ENCODE results near the gene PRR23A.
"Not testable (repeated sequence)": the region's sequence is repeated elsewhere in the genome, so short reads cannot be mapped to it uniquely, and the experiment has no call there.

The PRR23A gene

DNA sequence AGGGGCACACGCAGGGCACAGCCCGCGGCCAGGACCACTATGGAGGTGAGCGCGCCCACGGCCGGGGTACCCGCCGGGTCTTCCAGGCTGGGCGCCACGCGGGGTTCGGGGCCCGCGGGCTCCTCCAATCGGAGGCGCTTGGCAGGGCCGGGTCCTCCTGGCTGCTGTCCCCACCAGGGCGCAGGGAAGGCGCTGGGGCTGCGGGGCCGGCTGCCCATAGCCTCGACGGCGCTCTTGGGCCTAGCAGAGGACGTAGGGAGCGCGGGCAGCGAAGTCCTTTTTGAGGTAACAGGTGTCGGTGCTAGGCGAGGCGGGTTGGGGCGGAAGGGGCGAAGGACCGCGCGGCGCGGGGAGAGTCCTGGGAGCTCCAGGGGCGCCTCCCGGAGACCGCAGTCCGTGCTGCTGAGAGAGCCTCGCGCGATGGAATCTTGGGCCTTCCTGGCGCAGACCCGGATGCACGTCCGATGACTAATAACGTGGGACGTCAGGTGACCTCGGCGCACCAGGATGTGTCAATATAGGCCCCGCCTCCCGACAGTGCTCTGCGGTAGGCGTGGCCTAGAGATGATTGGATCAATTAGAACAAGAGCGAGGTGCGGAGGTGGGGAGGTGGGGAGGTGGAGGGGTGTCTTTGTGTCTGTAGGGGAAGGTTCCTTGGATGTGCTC is at the start of gene PRR23A:
Gene PRR23A (minus strand): TSS at position 218 of the 666 bp plus-strand sequence. CDS start 0 bp downstream, at position 218.
- TF ChIP-seq, protein P1, sequence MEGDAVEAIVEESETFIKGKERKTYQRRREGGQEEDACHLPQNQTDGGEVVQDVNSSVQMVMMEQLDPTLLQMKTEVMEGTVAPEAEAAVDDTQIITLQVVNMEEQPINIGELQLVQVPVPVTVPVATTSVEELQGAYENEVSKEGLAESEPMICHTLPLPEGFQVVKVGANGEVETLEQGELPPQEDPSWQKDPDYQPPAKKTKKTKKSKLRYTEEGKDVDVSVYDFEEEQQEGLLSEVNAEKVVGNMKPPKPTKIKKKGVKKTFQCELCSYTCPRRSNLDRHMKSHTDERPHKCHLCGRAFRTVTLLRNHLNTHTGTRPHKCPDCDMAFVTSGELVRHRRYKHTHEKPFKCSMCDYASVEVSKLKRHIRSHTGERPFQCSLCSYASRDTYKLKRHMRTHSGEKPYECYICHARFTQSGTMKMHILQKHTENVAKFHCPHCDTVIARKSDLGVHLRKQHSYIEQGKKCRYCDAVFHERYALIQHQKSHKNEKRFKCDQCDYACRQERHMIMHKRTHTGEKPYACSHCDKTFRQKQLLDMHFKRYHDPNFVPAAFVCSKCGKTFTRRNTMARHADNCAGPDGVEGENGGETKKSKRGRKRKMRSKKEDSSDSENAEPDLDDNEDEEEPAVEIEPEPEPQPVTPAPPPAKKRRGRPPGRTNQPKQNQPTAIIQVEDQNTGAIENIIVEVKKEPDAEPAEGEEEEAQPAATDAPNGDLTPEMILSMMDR (IDR thresholded peaks at IDR 0.05; ENCODE audit: low read depth, low read length), result no peak
- no peak within 1 kb of the TSS for H3K4me3 ChIP-seq (ENCODE audit: low read depth, low read length)

DNA sequence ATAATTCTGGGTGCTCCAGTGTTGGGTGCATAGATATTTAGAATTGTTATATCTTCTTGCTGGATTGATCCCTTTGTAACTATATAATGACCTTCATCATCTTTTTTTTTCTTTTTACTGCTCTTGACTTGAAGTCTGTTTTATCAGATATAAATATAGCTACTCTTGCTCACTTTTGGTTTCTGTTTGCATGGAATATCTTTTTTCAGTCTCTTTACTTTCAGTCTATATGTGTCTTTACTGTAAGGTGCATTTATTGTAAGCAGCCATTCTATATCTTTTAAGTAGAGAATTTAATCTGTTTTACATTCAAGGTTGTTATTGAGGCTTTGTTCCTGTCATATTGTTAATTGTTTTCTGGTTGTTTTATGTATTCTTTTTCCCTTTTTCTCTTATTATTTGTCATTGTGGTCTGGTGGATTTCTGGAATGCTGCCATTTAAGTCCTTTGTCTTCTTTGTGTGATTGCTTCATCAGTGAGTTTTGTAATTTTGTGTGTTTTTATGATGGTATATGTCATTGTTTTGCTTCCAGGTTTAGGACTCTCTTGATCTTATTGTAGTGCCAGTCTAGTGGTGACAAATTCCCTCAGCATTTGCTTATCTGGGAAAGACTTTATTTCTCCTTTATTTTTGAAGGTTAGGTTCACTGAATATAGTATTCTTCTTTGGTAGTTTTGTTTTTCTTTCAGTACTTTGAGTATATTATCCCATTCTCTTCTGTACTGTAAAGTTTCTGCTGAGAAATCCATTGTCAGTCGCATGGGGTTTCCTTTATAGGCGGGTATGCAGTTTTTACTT is 46.9 kb upstream of the PRR23A start:
- H3K4me3 ChIP-seq (ENCODE audit: low read depth, low read length), result no peak overlapping the region
- TF ChIP-seq, protein P1 (IDR thresholded peaks at IDR 0.05; ENCODE audit: low read depth, low read length), result no peak

DNA sequence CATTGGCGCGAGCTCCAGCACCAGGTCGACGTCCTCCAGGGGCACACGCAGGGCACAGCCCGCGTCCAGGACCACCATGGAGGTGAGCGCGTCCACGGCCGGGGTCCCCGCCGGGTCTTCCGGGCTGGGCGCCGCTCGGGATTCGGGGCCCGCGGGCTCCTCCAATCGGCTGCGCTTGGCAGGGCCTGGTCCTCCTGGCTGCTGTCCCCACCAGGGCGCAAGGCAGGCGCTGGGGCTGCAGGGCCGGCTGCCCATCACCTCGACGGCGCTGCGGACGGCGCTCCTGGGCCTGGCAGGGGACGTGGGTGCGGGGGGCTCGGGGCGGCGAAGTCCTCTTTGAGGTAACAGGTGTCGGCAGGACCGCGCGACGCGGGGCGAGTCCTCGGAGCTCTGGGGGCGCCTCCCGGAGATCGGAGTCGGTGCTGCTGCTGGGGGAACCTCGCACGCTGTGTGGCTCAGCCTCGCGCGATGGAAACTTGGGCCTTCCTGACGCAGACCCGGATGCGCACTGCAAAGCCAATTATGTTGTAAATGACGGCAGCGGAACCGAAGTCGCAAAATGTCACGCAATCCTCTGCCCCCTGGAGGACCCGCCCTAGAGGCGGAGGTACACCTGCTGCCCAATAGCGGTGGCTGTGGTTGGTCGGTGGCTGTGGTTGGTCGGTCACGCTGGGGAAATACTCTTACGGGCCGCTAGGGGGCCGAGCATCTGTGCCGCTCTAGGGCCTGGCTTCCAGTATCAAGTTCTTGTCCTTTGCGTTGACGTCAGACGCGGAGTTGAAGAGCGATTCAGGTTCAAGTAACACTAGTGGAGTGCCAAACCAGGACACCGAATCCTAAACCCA is 38.5 kb upstream of the PRR23A start, which contains the start of gene PRR23C:
Gene PRR23C (minus strand): TSS at position 527 of the 845 bp plus-strand sequence. CDS start 272 bp downstream, at position 255.
- TF ChIP-seq, protein P1 (IDR thresholded peaks at IDR 0.05; ENCODE audit: low read depth, low read length), result no peak
- no peak within 1 kb of the TSS for H3K4me3 ChIP-seq (ENCODE audit: low read depth, low read length)

DNA sequence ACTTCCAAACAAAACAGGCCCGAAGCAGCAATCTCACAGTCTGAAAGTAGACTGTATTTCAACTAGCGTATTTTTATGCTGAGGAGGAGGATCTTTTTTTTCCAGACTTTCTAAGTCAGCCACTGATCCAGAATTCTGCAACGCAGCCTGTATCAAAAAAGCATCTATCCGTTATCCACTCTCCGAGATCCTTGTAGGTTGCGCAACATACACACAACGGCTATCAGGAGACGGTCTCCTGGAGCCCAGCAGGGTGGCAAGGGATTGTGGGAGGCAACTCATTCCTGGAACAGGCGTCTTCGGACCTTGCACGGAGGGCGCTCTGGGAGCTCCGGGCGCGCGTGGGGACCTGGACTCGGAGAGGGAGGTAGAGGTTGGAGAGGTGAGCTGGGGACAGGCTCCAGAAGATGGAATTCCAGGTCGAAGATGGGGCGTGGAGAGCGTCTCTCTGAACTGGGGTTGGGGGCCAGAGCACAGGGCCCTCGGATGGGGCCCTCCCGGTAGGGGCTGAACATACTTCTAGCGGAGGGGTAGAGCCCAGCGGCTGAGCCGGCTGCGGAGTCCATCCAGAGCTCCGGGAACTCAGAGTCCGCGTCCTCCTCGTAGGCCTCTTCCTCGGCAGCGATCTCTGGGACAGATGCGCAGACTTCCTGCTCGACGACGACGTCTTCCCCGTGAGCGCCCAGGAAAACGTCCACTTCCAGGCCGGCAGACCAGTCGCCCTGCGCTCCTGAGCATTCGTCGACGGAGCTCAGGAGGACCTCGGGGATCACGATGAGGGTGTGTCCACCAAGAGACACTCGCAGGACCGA is 37.7 kb upstream of the PRR23A start:
- TF ChIP-seq, protein P1 (IDR thresholded peaks at IDR 0.05; ENCODE audit: low read depth, low read length), result no peak
- no peak overlapping the region for H3K4me3 ChIP-seq (ENCODE audit: low read depth, low read length)

DNA sequence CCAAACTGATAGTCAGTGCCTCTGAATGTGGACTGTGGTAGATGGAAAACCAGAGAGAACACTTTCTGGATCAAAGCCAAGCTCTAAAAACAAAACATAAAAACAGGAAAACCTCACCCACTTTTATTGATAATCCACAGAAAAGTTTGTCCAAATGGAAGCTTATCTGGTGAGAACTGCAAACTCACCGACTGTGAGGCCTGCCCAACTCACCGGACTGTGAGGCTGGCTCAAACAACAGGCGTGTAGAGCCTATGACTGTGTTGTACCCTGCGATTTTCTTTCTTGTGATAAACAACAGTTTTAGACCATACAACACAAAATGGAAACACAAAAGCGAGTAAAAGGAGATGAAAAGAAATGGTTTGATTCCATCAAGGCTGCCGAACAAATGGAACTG is 31.4 kb upstream of the PRR23A start:
- TF ChIP-seq, protein P1 (IDR thresholded peaks at IDR 0.05; ENCODE audit: low read depth, low read length), result no peak
- H3K4me3 ChIP-seq (ENCODE audit: low read depth, low read length), result no peak overlapping the region

DNA sequence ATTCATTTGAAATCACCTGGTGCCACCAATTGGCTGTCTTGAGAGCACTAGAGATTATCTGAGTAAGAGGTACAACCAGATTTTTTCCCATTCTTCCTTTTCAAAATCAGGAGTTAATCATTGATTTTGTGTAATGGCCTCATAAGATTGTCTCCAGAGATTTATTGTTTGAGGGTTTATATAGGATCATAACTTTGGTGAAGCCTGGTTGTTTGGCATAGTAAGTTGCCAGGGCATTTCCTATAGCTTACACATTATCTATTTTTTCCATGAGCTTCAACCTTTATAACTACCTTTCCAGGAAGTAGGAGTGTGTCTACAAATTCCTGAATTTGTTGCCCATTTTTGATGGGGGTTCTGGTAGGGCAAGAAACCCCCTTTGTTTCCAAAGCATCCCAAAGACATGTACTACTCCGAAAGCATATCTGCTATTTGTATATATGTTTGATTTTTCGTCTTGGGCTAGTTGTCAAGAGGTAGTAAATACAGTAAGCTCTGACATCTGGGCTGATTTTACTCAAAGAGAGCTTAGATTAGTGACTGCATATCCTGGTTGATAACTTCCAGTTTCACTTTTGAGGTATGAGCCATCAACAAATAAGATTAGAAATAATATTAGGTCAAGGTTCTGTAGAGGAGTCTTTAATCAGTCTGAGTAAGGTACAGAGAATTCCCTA is 26.4 kb upstream of the PRR23A start:
- no peak overlapping the region for H3K4me3 ChIP-seq (ENCODE audit: low read depth, low read length)
- TF ChIP-seq, protein P1 (IDR thresholded peaks at IDR 0.05; ENCODE audit: low read depth, low read length), result no peak

DNA sequence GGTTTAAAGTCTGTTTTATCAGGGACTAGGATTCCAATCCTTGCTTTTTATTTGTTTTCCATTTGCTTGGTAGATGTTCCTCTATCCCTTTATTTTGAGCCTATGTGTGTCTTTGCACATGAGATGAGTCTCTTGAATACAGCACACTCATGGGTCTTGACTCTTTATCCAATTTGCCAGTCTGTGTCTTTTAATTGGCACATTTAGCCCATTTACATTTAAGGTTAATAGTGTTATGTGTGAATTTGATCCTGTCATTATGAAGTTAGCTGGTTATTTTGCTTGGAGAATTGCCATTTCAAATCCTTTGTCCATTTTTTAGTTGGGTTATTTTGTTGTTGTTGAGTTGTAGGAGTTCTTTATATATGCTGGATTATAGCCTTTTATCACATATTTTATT is 24.5 kb upstream of the PRR23A start:
- not testable (repeated sequence) for H3K4me3 ChIP-seq (ENCODE audit: low read depth, low read length)

Data from WI38 (cell line).